ENCODE measurements around the gene CAMKK1.

CAMKK1 gene

GRCh38 chr17:3893003-3893719 lies at the start of gene CAMKK1:
TSS of gene CAMKK1 (minus strand) at chr17:3893053. CDS start at chr17:3885687, 7,366 bp downstream.
- DNase-seq = peak; percentile 90

GRCh38 chr17:3940965-3941698 lies 48.3 kb upstream of the CAMKK1 start:
- DNase-seq = no peak

GRCh38 chr17:3937359-3937758 lies 44.5 kb upstream of the CAMKK1 start:
- no peak for DNase-seq

- no peak for DNase-seq
Observed at GRCh38 chr17:3935825-3936355, 43.0 kb upstream of the CAMKK1 start.

- DNase-seq = no peak
Observed at GRCh38 chr17:3935140-3935542, 42.3 kb upstream of the CAMKK1 start.

- no peak for DNase-seq
Observed at GRCh38 chr17:3929764-3930163, 36.9 kb upstream of the CAMKK1 start.

GRCh38 chr17:3929181-3929580 lies 36.3 kb upstream of the CAMKK1 start:
- DNase-seq = no peak

- DNase-seq = no peak
Observed at GRCh38 chr17:3928406-3928805, 35.6 kb upstream of the CAMKK1 start.

GRCh38 chr17:3927628-3928340 lies 34.9 kb upstream of the CAMKK1 start:
- DNase-seq = no peak

- no peak for DNase-seq
Observed at GRCh38 chr17:3926860-3927627, 34.2 kb upstream of the CAMKK1 start.

GRCh38 chr17:3925684-3926485 lies 33.0 kb upstream of the CAMKK1 start:
- DNase-seq = no peak

GRCh38 chr17:3924512-3925350 lies 31.9 kb upstream of the CAMKK1 start:
- no peak for DNase-seq

GRCh38 chr17:3923466-3924190 lies 30.8 kb upstream of the CAMKK1 start:
- DNase-seq = no peak

GRCh38 chr17:3922765-3923164 lies 29.9 kb upstream of the CAMKK1 start:
- no peak for DNase-seq

- no peak for DNase-seq
Observed at GRCh38 chr17:3921502-3922319, 28.9 kb upstream of the CAMKK1 start.

GRCh38 chr17:3921006-3921405 lies 28.2 kb upstream of the CAMKK1 start:
- DNase-seq = no peak

- DNase-seq = no peak
Observed at GRCh38 chr17:3919123-3919624, 26.3 kb upstream of the CAMKK1 start.

- DNase-seq = no peak
Observed at GRCh38 chr17:3918372-3919122, 25.7 kb upstream of the CAMKK1 start.

Data from activated naive CD4-positive, alpha-beta T cell treated with Interleukin-2 at 50 U/mL for 16 hours (primary cell).